ENCODE results near the gene CEP57L1.

The CEP57L1 gene

DNA sequence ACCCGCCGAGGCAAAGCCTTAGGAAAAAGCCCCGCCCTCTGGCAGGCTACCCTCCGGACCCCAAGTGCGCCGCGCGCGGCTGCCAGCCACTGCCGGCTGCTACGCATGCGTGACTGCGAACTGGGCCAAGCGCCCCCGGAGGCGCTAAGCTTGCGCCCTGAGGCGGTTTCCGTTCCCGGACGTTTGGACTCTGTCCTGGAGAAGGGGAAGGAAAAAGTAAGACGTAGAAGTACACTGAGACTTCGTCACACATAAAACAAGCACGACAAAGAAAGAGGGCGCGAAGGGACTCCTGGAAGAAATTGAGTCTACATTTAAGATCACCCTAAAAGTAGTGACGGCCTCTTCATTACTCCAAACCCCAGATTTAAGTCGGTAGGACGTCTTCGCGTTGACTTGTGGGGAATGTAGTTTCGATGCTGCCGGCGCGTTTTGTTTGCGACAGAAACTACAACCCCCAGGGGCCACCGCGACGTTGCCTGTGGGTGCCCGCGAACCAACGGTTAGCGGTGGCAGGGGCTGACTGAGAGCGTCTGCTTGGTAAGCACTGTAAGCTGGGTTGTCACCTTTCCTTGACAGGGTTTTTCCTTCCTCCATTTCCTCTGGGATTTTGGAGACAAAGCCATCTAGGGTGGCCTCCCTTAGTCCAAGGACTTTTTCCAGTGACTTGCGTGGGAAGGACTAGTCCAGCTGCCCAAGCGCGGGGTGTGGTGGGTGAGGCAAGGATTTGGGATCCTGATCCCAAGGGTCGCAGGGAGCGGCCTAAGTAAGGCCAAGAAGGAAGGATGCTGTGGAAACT lies at the start of gene CEP57L1:
Gene CEP57L1 (plus strand): TSS at position 472 of the 799 bp plus-strand sequence. CDS start 49,715 bp downstream, outside the sequence.
- DNase-seq (ENCODE audit: low spot score): peak; percentile 96
- TF ChIP-seq, protein P1, sequence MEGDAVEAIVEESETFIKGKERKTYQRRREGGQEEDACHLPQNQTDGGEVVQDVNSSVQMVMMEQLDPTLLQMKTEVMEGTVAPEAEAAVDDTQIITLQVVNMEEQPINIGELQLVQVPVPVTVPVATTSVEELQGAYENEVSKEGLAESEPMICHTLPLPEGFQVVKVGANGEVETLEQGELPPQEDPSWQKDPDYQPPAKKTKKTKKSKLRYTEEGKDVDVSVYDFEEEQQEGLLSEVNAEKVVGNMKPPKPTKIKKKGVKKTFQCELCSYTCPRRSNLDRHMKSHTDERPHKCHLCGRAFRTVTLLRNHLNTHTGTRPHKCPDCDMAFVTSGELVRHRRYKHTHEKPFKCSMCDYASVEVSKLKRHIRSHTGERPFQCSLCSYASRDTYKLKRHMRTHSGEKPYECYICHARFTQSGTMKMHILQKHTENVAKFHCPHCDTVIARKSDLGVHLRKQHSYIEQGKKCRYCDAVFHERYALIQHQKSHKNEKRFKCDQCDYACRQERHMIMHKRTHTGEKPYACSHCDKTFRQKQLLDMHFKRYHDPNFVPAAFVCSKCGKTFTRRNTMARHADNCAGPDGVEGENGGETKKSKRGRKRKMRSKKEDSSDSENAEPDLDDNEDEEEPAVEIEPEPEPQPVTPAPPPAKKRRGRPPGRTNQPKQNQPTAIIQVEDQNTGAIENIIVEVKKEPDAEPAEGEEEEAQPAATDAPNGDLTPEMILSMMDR (IDR thresholded peaks at IDR 0.05): no peak
- Histone ChIP-seq H3K4me3 (peak within 1 kb of the TSS; percentile 91), H3K27ac (peak within 1 kb of the TSS; percentile 88 to 100)

DNA sequence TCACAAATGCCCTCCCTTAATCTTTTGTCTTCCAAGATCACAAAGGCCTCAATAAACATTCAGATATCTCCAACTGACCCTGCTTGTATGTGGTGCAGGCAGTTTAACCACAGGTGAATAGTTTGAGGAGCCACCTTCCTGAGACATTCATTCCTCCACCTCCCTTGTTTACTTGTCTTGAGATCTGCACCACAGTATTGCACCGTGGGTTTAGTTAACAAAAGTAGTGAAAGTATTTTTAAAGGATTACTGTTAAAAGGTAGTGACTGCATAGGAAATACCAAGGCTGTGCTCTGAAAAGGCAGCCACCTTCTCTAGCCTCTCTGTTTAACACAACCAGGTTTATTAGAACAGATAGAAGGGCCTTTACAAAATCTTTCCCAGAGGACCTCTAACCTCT lies 47.1 kb upstream of the CEP57L1 start:
- no peak overlapping the region for H3K4me3 ChIP-seq
- H3K27ac ChIP-seq: no peak overlapping the region
- no peak for DNase-seq (ENCODE audit: low spot score)
- TF ChIP-seq, protein P1 (IDR thresholded peaks at IDR 0.05): no peak

DNA sequence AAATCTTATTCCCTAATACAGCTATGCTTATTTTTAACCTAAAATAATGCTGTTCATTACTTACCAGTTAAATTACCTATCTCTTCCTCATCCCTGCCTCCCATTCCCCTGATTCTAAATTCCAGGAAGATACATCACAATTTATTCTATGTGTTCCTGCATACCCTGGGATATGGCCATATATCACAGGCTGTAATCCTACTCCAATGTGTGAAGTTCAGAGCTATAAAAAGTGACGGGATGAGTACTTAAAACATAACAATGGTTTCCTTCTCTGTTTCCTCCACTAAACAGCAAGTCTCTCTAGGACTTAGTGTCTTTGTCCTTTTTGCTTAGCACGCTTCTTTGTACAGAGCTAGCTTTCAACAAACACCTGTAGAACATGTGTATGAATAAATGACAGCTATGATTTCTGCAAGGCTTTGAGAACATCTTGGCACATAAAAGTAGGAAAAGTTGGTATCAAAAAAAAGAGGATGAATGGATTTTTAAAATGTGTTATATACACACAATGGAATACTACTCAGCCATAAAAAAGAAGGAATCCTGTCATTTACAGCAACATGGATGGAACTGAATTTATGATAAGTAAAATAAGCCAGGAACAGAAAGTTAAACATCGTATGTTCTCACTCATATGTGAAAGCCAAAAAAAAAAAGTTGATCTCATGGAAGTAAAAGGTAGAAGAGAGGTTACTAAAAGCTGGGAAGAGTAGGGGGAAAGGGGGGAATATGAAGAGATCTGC lies 46.5 kb upstream of the CEP57L1 start:
- no peak overlapping the region for H3K4me3 ChIP-seq
- no peak for DNase-seq (ENCODE audit: low spot score)
- no peak overlapping the region for H3K27ac ChIP-seq
- TF ChIP-seq, protein P1 (IDR thresholded peaks at IDR 0.05): no peak

DNA sequence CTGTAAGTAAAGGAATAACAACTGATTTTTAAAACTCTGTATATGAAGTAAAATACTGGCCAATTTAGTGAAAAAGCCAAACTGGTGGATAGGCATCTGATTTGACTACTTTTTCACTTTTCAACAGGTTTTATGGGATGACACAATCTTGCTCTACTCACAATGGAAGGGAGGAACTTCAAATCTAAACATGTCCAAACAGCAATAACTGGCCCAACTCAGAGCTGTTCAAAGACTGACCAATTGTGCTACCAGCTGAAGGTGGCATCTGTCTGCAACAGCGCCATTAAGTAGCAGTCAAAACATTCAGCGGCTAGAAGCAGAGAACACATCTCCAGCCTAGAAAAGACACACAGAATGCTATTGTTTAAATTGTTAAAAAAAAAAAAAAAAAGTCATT lies 45.3 kb upstream of the CEP57L1 start:
- H3K27ac ChIP-seq: no peak overlapping the region
- TF ChIP-seq, protein P1 (IDR thresholded peaks at IDR 0.05): no peak
- no peak overlapping the region for H3K4me3 ChIP-seq
- DNase-seq (ENCODE audit: low spot score): no peak

DNA sequence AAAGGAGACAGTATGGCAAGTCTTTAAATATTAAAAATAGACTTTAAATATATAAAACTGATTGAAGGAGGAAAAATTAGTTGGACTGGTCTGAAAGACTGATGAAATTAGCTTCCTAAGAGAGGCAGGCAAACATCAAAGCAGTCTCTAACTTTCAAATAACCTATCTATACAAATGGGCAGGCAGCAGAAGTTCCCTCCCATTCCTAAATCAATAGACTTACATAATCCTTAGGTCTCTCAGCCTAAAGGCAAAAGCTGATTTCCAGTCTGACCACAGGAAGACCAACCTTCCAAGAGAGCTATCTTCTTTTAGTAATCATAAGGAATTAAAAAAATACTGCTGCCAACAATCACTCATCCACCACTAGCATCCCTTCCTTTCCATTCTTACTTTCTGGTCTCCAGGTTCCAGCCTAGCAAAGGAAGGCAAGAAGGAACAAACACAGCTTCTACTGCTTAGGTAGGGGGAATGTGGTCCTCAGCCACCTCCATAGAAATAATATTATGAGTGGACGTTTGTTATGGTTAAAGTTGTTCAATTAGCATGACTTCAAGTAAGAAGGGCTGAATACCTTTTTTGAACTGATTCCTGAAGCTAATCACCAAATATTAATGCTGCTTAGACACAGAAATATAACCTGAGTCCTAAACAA lies 44.7 kb upstream of the CEP57L1 start:
- no peak for DNase-seq (ENCODE audit: low spot score)
- H3K4me3 ChIP-seq: no peak overlapping the region
- H3K27ac ChIP-seq: no peak overlapping the region
- TF ChIP-seq, protein P1 (IDR thresholded peaks at IDR 0.05): no peak

DNA sequence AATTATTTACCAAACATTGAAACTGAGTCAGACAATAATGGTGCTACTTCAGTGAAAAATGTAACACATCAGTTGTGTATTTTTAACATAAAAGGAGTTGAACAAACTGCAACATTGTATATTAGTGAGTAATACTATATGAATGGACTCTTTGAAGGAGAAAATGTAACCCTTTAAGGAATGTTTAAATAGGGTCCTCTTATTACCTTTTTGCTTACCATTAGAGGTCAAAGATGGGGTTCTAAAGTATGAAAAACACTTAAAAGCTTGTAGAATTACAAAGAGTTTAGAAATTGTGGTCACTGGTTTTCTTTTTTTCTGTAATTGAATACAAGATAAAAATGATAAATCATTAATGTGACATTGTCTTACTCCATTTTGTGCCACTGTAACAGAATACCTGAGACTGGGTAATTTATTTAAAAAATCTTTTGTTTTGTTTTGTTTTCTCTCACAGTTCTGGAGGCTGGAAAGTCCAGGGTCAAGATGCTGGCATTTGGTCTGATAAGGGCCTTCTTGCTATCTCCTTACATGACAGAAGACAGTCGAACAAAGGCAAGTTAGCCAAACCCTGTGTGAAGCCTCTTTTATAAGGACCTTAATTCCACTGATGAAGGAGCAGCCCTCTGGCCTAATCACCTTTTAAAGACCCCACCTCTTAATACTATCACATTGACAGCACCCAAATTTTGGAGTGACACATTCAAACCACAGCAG lies 43.8 kb upstream of the CEP57L1 start:
- no peak overlapping the region for H3K27ac ChIP-seq

More for the DNA sequence above, 43.8 kb upstream of the CEP57L1 start:
- no peak overlapping the region for H3K4me3 ChIP-seq
- TF ChIP-seq, protein P1 (IDR thresholded peaks at IDR 0.05): no peak
- no peak for DNase-seq (ENCODE audit: low spot score)
